GM23338 (cell line): Measurements from ENCODE around the gene RTN3. TPM values are rescaled to one million over a fixed set of nuclear protein-coding genes. Genes with fewer than 3 reads are reported as not detected.

Experiments used
- ATAC-seq: fragments of 200-7000 bp; cut with Tn5 transposase; 3 replicates; pipeline ENCODE4 v1.9.1; 2020
- DNase-seq: peaks from one replicate; pipeline ENCODE4 v3.0.0-alpha.2; 2015; ENCODE audit warnings: low spot score
- H2AFZ ChIP-seq: fragments of 200-600 bp; sonication (generic); 2 replicates; pipeline ENCODE4 v1.8.0; 2016; ENCODE audit warnings: antibody characterized with exemption, mild to moderate bottlenecking, moderate library complexity
- H3F3A ChIP-seq: fragments of 200-600 bp; sonication (generic); replicated peaks from 2 replicates; pipeline ENCODE4 v1.8.0; 2017; ENCODE audit warnings: antibody characterized with exemption, mixed run types, low read depth
- H3K27ac ChIP-seq: fragments of 200-600 bp; sonication (generic); 2 replicates; pipeline ENCODE4 v1.6.1; 2016; ENCODE audit warnings: low read depth
- H3K27me3 ChIP-seq: fragments of 200-600 bp; sonication (generic); 2 replicates; pipeline ENCODE4 v1.8.0; 2016; ENCODE audit warnings: mild to moderate bottlenecking, mixed run types, moderate library complexity; ENCODE audit not compliant: insufficient read depth
- H3K36me3 ChIP-seq: fragments of 200-600 bp; sonication (generic); 2 replicates; pipeline ENCODE4 v1.8.0; 2016; ENCODE audit warnings: mild to moderate bottlenecking; ENCODE audit not compliant: insufficient read depth
- H3K4me1 ChIP-seq: fragments of 200-600 bp; sonication (generic); 2 replicates; pipeline ENCODE4 v1.8.0; 2016; ENCODE audit warnings: mild to moderate bottlenecking, moderate library complexity; ENCODE audit not compliant: insufficient read depth
- H3K4me2 ChIP-seq: fragments of 200-600 bp; sonication (generic); 2 replicates; pipeline ENCODE4 v1.7.1; 2017; ENCODE audit warnings: mixed run types
- H3K4me3 ChIP-seq: fragments of 200-600 bp; sonication (generic); 2 replicates; pipeline ENCODE4 v1.6.1; 2016; ENCODE audit warnings: mixed run types
- H3K79me2 ChIP-seq: fragments of 200-600 bp; sonication (generic); replicated peaks from 2 replicates; pipeline ENCODE4 v1.8.0; 2017; ENCODE audit warnings: mild to moderate bottlenecking; ENCODE audit not compliant: insufficient read depth
- H3K9me2 ChIP-seq: fragments of 200-600 bp; sonication (generic); 2 replicates; pipeline ENCODE4 v1.8.0; 2017; ENCODE audit not compliant: insufficient read depth
- H4K20me1 ChIP-seq: fragments of 200-600 bp; sonication (generic); replicated peaks from 2 replicates; pipeline ENCODE4 v1.8.0; 2017; ENCODE audit warnings: mild to moderate bottlenecking; ENCODE audit not compliant: insufficient read depth
- H3K27ac Mint-ChIP-seq: 2 replicates; pipeline ENCODE4 v1.8.0; 2020; ENCODE audit warnings: inconsistent platforms, mild to moderate bottlenecking, moderate library complexity, mixed read lengths
- H3K27me3 Mint-ChIP-seq: 3 replicates; pipeline ENCODE4 v1.8.0; 2022; ENCODE audit warnings: low read depth, mild to moderate bottlenecking, moderate library complexity, mixed read lengths, inconsistent platforms; ENCODE audit not compliant: insufficient read depth, poor library complexity
- H3K36me3 Mint-ChIP-seq: 3 replicates; pipeline ENCODE4 v1.8.0; 2021; ENCODE audit warnings: low read depth, mild to moderate bottlenecking, inconsistent platforms, moderate library complexity, mixed read lengths
- H3K4me1 Mint-ChIP-seq: 3 replicates; pipeline ENCODE4 v1.8.0; 2020; ENCODE audit warnings: mild to moderate bottlenecking, inconsistent platforms, mixed read lengths
- H3K4me3 Mint-ChIP-seq: 3 replicates; pipeline ENCODE4 v1.8.0; 2021; ENCODE audit warnings: moderate library complexity, mild to moderate bottlenecking, inconsistent platforms, mixed read lengths
- H3K9me3 Mint-ChIP-seq: 3 replicates; pipeline ENCODE4 v1.8.0; 2020; ENCODE audit warnings: moderate library complexity, mild to moderate bottlenecking, inconsistent platforms, mixed read lengths
- CREB1 ChIP-seq: fragments of 250-450 bp; sonication (Bioruptor Pico); IDR thresholded peaks from 2 replicates; pipeline ENCODE4 v1.5.0; 2020; ENCODE audit warnings: low read depth, mild to moderate bottlenecking, moderate library complexity
- CTCF ChIP-seq, 2 experiments: fragments of 200-600 bp in 1 of 2; sonication (generic) in 1 of 2; conservative IDR thresholded peaks; 2 replicates each; pipeline versions ENCODE4 v1.5.1 to v1.6.1; 2016 to 2017; ENCODE audit warnings: antibody characterized with exemption in 2 of 2, low read depth in 2 of 2, mild to moderate bottlenecking in 2 of 2, moderate library complexity in 1 of 2
- EZH2 ChIP-seq: fragments of 200-600 bp; sonication (generic); IDR thresholded peaks from one replicate; pipeline ENCODE4 v1.8.0; 2017; ENCODE audit warnings: antibody characterized with exemption, mild to moderate bottlenecking, low read depth; ENCODE audit not compliant: unreplicated experiment
- EZH2phosphoT487 ChIP-seq: fragments of 200-600 bp; sonication (generic); IDR thresholded peaks from one replicate; pipeline ENCODE4 v1.8.1; 2018; ENCODE audit warnings: antibody characterized with exemption; ENCODE audit not compliant: unreplicated experiment
- JUNB ChIP-seq: IDR thresholded peaks from one replicate; pipeline ENCODE4 v1.6.1; 2016; ENCODE audit warnings: antibody characterized with exemption; ENCODE audit not compliant: unreplicated experiment
- NANOG ChIP-seq: IDR thresholded peaks from 2 replicates; pipeline ENCODE4 v1.6.1; 2016; ENCODE audit warnings: antibody characterized with exemption, borderline replicate concordance
- POLR2AphosphoS5 ChIP-seq: IDR thresholded peaks from 2 replicates; pipeline ENCODE4 v1.6.1; 2016; ENCODE audit warnings: antibody characterized with exemption, low read depth
- REST ChIP-seq: IDR thresholded peaks from one replicate; pipeline ENCODE4 v1.6.1; 2018; ENCODE audit warnings: antibody characterized with exemption; ENCODE audit not compliant: unreplicated experiment
- STAT1 ChIP-seq: IDR thresholded peaks from one replicate; pipeline ENCODE4 v1.6.1; 2016; ENCODE audit warnings: antibody characterized with exemption; ENCODE audit not compliant: unreplicated experiment
- ZNF114 ChIP-seq: fragments of 250-450 bp; sonication (Bioruptor Pico); IDR thresholded peaks from 2 replicates; pipeline ENCODE4 v1.5.0; 2020; ENCODE audit warnings: mild to moderate bottlenecking, moderate library complexity
- ZNF331 ChIP-seq: fragments of 250-450 bp; sonication (Bioruptor Pico); IDR thresholded peaks from 2 replicates; pipeline ENCODE4 v1.5.0; 2020; ENCODE audit warnings: low read depth, mild to moderate bottlenecking, moderate library complexity
- ZNF462 ChIP-seq: fragments of 250-450 bp; sonication (Bioruptor Pico); IDR thresholded peaks from 2 replicates; pipeline ENCODE4 v1.5.0; 2020; ENCODE audit warnings: mild to moderate bottlenecking, moderate library complexity
- polyA plus RNA-seq: library from polyadenylated mRNA; unstranded; fragments of >200 nt; fragmentation: Nextera tagmentation; extraction: Ambion mirVana; gene quantifications from 2 replicates; pipeline ENCODE4 v1.2.1, GENCODE V29; 2016
- total RNA-seq: library from RNA; depleted of rRNA; stranded (reverse); fragments of >200 nt; shearing (Covaris generic); gene quantifications from 2 replicates; pipeline ENCODE4 v1.2.3, GENCODE V29; 2014
- TF ChIP-seq, protein P1 (sequence below): IDR thresholded peaks from 2 replicates; pipeline ENCODE4 v1.6.1; 2016; ENCODE audit warnings: antibody characterized with exemption

Gene RTN3
- total and polyA plus RNA-seq, 2 experiments from 2014 or later: 138 to 162 TPM

DNA sequence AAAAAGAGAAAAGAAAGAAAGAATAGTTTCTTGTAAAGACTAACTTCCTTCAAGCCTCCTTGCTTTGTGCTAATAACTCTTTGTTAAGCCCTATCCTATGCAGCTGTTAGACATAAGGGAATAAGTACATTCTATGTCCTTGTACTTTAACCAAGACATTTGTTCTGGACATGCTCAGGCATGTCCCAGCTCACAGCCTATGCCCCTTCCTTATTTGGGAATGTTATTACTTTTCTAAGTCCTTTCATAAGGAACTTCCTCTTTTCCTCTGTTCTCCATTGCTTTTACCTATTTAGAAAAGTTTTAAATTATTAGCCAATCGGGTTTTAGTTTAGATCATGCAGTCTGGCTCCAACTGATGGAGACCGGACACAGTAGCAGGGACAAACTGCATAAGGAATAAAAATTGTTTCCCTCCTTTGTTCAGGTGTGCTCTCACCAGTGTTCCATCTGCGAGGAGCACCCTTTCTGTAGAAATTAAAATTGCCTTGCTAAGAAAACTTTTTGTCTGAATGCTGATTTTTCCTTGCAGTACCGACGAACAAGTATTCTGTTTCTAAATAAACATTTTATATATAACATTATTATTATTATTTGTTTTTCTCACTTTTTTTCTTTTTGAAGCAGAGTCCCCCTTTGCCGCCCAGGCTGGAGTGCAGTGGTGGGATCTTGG, 110.3 kb downstream of the RTN3 start:
- no peak overlapping the region for H2AFZ ChIP-seq
- ATAC-seq (no peak), DNase-seq (no peak)
- H3K4me3 ChIP-seq: no peak overlapping the region
- no peaks in the 10 kb centered on the region for H3F3A ChIP-seq
- Mint-ChIP-seq H3K27me3 (peaks cover 4% of the 10 kb centered on the region), H3K4me3 (no peak overlapping the region), H3K4me1 (no peaks in the 10 kb centered on the region), H3K36me3 (peaks cover 17% of the 10 kb centered on the region; the same call in 2 of the 3 replicates), H3K27ac (peak overlapping the region; percentile 31; the same call in 1 of the 2 replicates), H3K9me3 (peaks cover 50% of the 10 kb centered on the region)
- H3K9me2 ChIP-seq: no peaks in the 10 kb centered on the region
- H3K4me2 ChIP-seq: no peak overlapping the region
- H3K36me3 ChIP-seq: peaks cover 3% of the 10 kb centered on the region; the same call in 1 of the 2 replicates
- H3K27ac ChIP-seq: no peak overlapping the region
- no peaks in the 10 kb centered on the region for H3K27me3 ChIP-seq
- no peaks in the 10 kb centered on the region for H3K4me1 ChIP-seq
- H4K20me1 ChIP-seq: no peaks in the 10 kb centered on the region
- H3K79me2 ChIP-seq: no peaks in the 10 kb centered on the region
- no peak for TF ChIP-seq REST
- TF ChIP-seq STAT1: no peak
- no peak for TF ChIP-seq CTCF (conservative IDR thresholded peaks at IDR 0.05; ENCODE audit: low read depth in 2 of 2)
- no peak for TF ChIP-seq ZNF331 (CRISPR knock-in tag)
- TF ChIP-seq ZNF114 (CRISPR knock-in tag): no peak
- no peak for TF ChIP-seq JUNB
- TF ChIP-seq NANOG: no peak
- no peak for TF ChIP-seq CREB1 (CRISPR knock-in tag)
- TF ChIP-seq, protein P1, sequence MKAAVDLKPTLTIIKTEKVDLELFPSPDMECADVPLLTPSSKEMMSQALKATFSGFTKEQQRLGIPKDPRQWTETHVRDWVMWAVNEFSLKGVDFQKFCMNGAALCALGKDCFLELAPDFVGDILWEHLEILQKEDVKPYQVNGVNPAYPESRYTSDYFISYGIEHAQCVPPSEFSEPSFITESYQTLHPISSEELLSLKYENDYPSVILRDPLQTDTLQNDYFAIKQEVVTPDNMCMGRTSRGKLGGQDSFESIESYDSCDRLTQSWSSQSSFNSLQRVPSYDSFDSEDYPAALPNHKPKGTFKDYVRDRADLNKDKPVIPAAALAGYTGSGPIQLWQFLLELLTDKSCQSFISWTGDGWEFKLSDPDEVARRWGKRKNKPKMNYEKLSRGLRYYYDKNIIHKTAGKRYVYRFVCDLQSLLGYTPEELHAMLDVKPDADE: no peak
- TF ChIP-seq ZNF462 (CRISPR knock-in tag): no peak
- TF ChIP-seq EZH2: no peak
- no peak for TF ChIP-seq POLR2AphosphoS5
- no peak for TF ChIP-seq EZH2phosphoT487
